ENCODE data around the gene KIFC1.

The KIFC1 gene

DNA sequence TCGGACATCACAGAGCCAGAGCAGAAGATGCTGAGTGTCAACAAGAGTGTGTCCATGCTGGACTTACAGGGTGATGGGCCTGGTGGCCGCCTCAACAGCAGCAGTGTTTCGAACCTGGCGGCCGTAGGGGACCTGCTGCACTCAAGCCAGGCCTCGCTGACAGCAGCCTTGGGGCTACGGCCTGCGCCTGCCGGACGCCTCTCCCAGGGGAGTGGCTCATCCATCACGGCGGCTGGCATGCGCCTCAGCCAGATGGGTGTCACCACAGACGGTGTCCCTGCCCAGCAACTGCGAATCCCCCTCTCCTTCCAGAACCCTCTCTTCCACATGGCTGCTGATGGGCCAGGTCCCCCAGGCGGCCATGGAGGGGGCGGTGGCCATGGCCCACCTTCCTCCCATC lies 51.4 kb downstream of the KIFC1 start:
- no peak for DNase-seq (ENCODE audit: low read depth)

- no peak for DNase-seq (ENCODE audit: low read depth)
Measured at GRCh38 chr6:33443619-33444504, 52.2 kb downstream of the KIFC1 start.

DNA sequence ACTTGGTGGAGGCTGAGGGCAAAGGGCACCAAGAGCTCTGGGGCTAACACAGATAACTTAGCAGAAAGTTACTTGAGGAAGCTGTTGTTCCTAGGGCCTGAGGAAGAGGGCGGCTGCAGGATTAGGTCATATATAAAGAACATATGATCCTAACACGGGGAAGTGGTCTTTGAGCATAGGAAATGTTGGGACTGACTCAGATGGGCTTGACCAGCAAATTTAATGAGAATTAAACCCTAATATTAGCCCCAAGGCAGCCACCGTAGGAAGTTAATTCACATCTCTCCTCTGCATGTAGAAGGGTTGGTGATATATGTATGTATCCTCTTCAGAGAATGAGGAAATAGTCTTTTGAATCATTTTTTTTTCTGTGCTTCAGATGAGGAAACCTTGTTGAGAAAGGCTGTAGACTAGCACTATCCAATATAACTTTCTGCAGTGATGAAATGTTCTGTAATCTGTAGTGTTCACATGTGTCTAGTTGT lies 53.5 kb downstream of the KIFC1 start:
- no peak for DNase-seq (ENCODE audit: low read depth)

DNA sequence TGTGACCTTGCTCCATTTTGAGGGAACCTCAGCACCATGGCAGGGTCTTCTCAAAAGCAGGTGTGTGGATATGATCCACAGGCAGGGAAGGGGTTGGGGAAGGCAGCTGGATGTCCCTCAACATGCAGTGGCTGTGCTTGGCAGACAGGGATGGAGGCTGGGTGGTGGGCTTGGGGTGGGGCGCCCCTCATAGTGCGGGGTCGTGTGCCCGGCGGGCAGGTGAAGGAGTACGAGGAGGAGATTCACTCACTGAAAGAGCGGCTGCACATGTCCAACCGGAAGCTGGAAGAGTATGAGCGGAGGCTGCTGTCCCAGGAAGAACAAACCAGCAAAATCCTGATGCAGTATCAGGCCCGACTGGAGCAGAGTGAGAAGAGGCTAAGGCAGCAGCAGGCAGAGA lies 54.7 kb downstream of the KIFC1 start:
- no peak for DNase-seq (ENCODE audit: low read depth)

DNA sequence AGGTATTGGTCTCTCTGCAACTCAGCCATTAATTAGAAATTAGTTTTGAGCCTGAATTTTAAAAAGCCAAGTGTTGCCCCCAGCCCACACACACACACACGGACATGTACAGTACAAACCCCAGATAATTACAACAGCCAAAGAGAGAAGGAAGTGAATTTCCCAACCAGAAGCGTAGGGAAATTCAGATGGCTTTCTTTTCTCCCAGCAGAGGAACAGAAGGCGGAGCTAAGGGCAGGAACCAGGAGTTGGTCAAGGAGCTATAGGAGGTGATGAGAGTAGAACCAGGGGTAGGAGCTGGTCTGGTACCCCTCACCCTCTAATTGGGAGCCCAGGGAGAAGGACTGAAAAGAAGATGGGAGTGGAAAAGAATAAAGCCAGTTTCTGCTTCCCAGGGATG lies 58.8 kb downstream of the KIFC1 start:
- no peak for DNase-seq (ENCODE audit: low read depth)

- no peak for DNase-seq (ENCODE audit: low read depth)
Measured at GRCh38 chr6:33451606-33452005, 60.0 kb downstream of the KIFC1 start.

DNA sequence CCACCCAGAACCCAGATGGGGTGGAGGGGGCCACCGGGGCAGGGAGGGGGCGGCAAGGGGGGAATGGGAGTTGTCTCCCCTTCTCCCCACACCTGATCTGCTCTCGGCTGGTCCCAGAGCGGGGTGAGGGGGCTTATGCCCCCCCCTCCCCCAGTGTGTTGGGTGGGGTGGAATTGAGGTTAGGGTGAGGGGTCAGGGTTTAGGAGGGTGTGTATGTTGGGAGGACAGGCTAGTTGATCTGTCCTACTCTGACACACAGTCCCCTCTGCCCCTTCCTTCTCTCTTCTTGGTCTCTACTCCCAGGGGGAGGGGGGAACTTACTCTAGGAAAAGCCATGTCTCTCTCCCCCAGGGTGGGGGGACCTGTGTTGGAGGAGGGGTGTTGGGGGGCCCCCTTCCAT lies 60.9 kb downstream of the KIFC1 start:
- no peak for DNase-seq (ENCODE audit: low read depth)

DNA sequence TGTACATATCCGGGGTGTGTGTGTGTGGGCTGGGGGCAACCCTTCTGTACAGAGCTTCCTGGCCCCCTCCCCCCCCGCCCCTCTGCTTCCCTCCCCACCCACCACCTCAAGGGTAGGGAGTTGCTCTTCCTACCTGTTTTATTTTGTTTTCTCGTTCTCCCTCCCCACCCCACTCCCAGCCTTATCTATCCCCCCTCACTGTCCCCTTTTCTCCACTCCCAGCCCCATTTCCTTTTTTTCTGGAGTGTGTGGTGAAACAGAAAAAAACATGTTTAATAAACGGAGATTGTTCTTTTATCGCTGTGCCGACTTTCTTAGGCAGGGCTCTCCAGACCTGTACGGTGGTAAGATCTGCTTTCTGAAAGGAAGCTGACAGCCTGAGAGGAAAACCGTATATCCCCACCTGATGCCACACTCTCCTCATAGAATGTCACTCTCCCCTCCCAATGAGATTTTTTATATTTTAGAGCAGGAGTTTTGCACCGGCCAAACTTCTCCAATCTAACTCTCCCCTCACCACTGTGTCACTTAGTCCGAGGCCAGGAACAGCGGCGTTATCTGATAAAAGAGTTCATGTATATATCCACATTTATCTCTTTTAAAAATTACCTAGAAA lies 61.9 kb downstream of the KIFC1 start:
- DNase-seq (ENCODE audit: low read depth): no peak

- peak; percentile 83 for DNase-seq (ENCODE audit: low read depth)
Measured at GRCh38 chr6:33454009-33454946, 62.7 kb downstream of the KIFC1 start, which contains the start of gene ZBTB9. Gene ZBTB9 (plus strand): TSS chr6:33454576. CDS start chr6:33455101, 525 bp downstream.

DNA sequence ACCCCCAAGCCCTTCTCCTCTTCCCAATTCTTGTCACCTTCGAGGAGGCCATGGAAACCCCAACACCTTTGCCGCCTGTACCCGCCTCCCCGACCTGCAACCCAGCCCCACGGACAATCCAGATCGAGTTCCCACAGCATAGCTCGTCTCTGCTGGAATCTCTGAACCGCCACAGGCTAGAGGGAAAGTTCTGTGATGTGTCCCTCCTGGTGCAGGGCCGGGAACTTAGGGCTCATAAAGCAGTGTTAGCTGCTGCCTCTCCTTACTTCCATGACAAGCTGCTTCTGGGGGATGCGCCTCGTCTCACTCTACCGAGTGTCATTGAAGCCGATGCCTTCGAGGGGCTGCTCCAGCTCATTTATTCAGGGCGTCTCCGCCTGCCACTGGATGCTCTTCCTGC lies 63.4 kb downstream of the KIFC1 start:
- no peak for DNase-seq (ENCODE audit: low read depth)

GRCh38 chr6:33456156-33456555 lies 64.5 kb downstream of the KIFC1 start:
- DNase-seq (ENCODE audit: low read depth): no peak

DNA sequence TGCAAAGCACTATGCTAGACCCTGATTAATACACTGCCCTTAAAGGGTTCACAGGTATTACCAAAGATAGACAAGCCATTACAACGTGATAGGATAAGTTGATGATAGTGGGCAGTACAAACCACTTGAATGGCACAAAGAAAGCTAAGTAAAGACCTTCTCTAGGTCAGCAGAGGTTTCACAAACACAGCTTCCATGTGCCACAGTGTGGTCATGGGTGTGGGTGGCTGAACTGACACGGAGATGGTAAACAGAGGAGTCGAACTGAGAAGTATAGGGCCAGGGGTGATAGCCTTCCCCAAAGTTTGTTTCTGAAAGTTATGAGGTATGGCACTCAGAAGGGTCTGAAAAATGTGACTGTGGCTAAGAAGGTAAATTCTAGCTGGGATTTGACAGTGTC lies 67.1 kb downstream of the KIFC1 start:
- no peak for DNase-seq (ENCODE audit: low read depth)

DNA sequence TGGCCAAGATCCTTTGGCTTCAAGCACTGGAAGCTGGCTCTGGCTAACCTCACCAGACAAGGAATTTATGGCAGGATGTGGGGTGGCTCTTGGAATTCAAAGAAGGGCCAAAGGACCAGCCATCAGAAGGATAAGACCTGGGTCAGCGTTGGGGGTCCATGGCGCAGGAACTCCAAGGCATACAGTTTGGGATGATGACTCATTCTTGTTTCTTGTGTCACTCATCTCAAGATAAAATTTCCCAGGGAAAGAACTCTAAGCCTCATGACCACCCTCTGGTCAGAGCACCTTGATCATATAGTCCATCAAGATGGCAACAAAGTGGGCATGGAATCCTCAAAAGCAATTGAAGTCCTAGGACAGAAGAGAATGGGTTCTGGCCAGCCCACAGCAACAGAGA lies 67.6 kb downstream of the KIFC1 start:
- no peak for DNase-seq (ENCODE audit: low read depth)
